ENCODE results near the gene TAF15.

GRCh38 chr17:35855965-35856364 lies 46.7 kb downstream of the TAF15 start:
- no peak for TF ChIP-seq CTCF (CRISPR knock-in tag; IDR thresholded peaks at IDR 0.05)
- no peak for TF ChIP-seq ZNF275 (CRISPR knock-in tag; IDR thresholded peaks at IDR 0.05; ENCODE audit: borderline replicate concordance)
- TF ChIP-seq ATF3 (CRISPR knock-in tag; IDR thresholded peaks at IDR 0.05) = no peak
- no peak for TF ChIP-seq ZNF644 (CRISPR knock-in tag; IDR thresholded peaks at IDR 0.05; ENCODE audit: low read depth)
- no peak for TF ChIP-seq TFDP2 (CRISPR knock-in tag; IDR thresholded peaks at IDR 0.05)
- TF ChIP-seq RFX3 (CRISPR knock-in tag; IDR thresholded peaks at IDR 0.05) = no peak

Measured in HepG2 (cell line).